ENCODE results near the gene LRP5.

DNA sequence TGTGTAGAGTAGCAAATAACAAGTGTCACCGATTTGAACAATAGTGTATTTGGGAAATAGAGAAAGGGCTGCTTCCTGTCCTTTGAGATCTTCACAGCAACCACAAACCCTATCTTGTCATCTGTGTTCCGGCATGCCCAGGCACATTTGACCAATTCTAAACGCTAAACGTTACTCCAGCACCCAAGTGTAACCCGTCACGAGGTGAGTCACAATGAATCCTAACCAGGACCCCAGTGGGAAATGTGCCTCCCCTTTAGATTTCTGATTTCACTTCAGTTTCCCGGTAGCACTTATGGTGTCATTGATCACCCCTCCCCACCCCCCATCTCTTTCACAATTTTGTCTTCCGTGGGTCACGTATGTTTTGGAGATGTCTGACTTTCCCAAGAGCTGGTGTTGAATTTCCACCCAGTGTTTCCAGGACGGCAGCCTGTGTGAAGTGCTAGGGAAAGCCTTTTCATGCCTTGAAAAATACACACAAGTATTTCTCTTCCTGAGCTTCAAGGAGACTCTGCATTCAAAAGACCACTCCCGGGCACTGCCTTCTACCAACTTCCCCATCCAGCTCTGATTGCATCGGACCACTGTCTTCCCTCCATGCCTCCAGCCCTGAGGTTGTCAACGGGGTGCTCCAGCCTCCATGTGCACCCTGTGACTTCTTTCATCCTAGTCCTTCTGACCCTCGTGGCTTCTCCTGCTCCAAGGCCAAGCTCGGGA is 30.1 kb upstream of the LRP5 start:
- no peak for TF ChIP-seq POLR2AphosphoS5 (IDR thresholded peaks at IDR 0.05; ENCODE audit: low read depth)
- TF ChIP-seq, protein P1, sequence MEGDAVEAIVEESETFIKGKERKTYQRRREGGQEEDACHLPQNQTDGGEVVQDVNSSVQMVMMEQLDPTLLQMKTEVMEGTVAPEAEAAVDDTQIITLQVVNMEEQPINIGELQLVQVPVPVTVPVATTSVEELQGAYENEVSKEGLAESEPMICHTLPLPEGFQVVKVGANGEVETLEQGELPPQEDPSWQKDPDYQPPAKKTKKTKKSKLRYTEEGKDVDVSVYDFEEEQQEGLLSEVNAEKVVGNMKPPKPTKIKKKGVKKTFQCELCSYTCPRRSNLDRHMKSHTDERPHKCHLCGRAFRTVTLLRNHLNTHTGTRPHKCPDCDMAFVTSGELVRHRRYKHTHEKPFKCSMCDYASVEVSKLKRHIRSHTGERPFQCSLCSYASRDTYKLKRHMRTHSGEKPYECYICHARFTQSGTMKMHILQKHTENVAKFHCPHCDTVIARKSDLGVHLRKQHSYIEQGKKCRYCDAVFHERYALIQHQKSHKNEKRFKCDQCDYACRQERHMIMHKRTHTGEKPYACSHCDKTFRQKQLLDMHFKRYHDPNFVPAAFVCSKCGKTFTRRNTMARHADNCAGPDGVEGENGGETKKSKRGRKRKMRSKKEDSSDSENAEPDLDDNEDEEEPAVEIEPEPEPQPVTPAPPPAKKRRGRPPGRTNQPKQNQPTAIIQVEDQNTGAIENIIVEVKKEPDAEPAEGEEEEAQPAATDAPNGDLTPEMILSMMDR (conservative IDR thresholded peaks at IDR 0.05; ENCODE audit: low read depth in 2 of 2): no peak
